K562 (cell line): ENCODE results near the gene GUK1.

Experiments
- CHCHD3 ChIP-seq: fragments of 250-450 bp; sonication (Bioruptor Pico); IDR thresholded peaks from 2 replicates; pipeline ENCODE4 v2.1.2; 2022; ENCODE audit warnings: mild to moderate bottlenecking
- CTCF ChIP-seq, 3 experiments: IDR thresholded peaks in 2 of 3; conservative IDR thresholded peaks in 1 of 3; 2 replicates each; pipeline ENCODE4 v1.5.1; 2011 to 2012; ENCODE audit warnings: low read length in 3 of 3, mild to moderate bottlenecking in 3 of 3, control low read depth in 2 of 3, improper control_type of control experiment in 1 of 3, inconsistent platforms in 1 of 3, low read depth in 1 of 3, mixed read lengths in 1 of 3, moderate library complexity in 1 of 3; ENCODE audit not compliant: insufficient read depth in 2 of 3
- HDAC6 ChIP-seq: IDR thresholded peaks from 2 replicates; pipeline ENCODE4 v1.6.1; 2012; ENCODE audit warnings: low read depth, mild to moderate bottlenecking, control low read depth, inconsistent platforms, low read length, moderate library complexity
- HNRNPH1 ChIP-seq: fragments of 200-400 bp; formaldehyde crosslinking; optimal IDR thresholded peaks from 2 replicates; pipeline ENCODE3; 2017; ENCODE audit warnings: low read depth, mild to moderate bottlenecking, low read length, moderate library complexity
- KAT8 ChIP-seq: fragments of 450-650 bp; IDR thresholded peaks from 2 replicates; pipeline ENCODE4 v1.6.1; 2016; ENCODE audit warnings: low read depth, mild to moderate bottlenecking
- MEF2A ChIP-seq: IDR thresholded peaks from 2 replicates; pipeline ENCODE4 v1.6.1; 2011; ENCODE audit warnings: low read depth, mild to moderate bottlenecking, low read length, moderate library complexity; ENCODE audit not compliant: control insufficient read depth
- MYC ChIP-seq, 2 experiments: fragments of 250-450 bp in 1 of 2; sonication (Bioruptor Pico) in 1 of 2; IDR thresholded peaks; 2 replicates each; pipeline versions ENCODE4 v1.5.1 to v1.6.1; 2012 to 2021; ENCODE audit warnings: low read depth in 2 of 2, borderline replicate concordance in 1 of 2, improper control_type of control experiment in 1 of 2, low read length in 1 of 2, mild to moderate bottlenecking in 1 of 2, moderate library complexity in 1 of 2
- POLR2AphosphoS5 ChIP-seq: IDR thresholded peaks from 2 replicates; pipeline ENCODE4 v1.6.1; 2011; ENCODE audit warnings: mild to moderate bottlenecking, low read depth, low read length, moderate library complexity; ENCODE audit not compliant: control insufficient read depth, insufficient read depth
- SMARCB1 ChIP-seq: IDR thresholded peaks from 2 replicates; pipeline ENCODE4 v1.6.1; 2011; ENCODE audit warnings: improper control_type of control experiment, low read depth; ENCODE audit not compliant: insufficient read length
- STAG1 ChIP-seq: sonication (generic); formaldehyde crosslinking; IDR thresholded peaks from 2 replicates; pipeline ENCODE4 v1.5.0; 2020; ENCODE audit warnings: missing genetic modification reagents, borderline replicate concordance
- TGIF2 ChIP-seq: sonication (generic); formaldehyde crosslinking; IDR thresholded peaks from 2 replicates; pipeline ENCODE4 v1.8.1; 2022; ENCODE audit warnings: mild to moderate bottlenecking, missing genetic modification reagents, moderate library complexity
- TRIM24 ChIP-seq, 2 experiments: fragments of 450-650 bp; IDR thresholded peaks; 2 replicates each; pipeline ENCODE4 v1.6.1; 2016

GRCh38 chr1:228162286-228163006 is 22.4 kb downstream of the GUK1 start:
- TF ChIP-seq HDAC6 (no peak), CTCF (IDR thresholded peaks at IDR 0.05 in 2 of 3, conservative IDR thresholded peaks at IDR 0.05 in 1 of 3; ENCODE audit: insufficient read depth in 2 of 3, low read depth in 1 of 3, low read length in 3 of 3) (no peak), MEF2A (no peak), KAT8 (no peak), TGIF2 (no peak), MYC (IDR thresholded peaks at IDR 0.05; ENCODE audit: low read depth, low read length) (no peak), MYC (CRISPR knock-in tag; IDR thresholded peaks at IDR 0.05; ENCODE audit: borderline replicate concordance, low read depth) (no peak), CHCHD3 (CRISPR knock-in tag) (no peak), TRIM24 (IDR thresholded peaks at IDR 0.05) (no peak), SMARCB1 (no peak), POLR2AphosphoS5 (no peak), STAG1 (CRISPR knock-in tag) (no peak), HNRNPH1 (no peak)
